HG02885 (cell line): ENCODE measurements around the gene ADAP2.
"Not testable (repeated sequence)": the region's sequence is repeated elsewhere in the genome, so short reads cannot be mapped to it uniquely, and the experiment has no call there.

Experiments
- ATAC-seq: cut with Tn5 transposase; IDR thresholded peaks from one replicate; pipeline ENCODE4 v1.9.1; 2021; ENCODE audit warnings: mild to moderate bottlenecking; ENCODE audit not compliant: unreplicated experiment, poor library complexity

The ADAP2 gene

GRCh38 chr17:30921544-30922196, at the start of gene ADAP2:
Gene ADAP2 (plus strand): TSS chr17:30921945. CDS start chr17:30922015, 70 bp downstream.
- ATAC-seq = peak; percentile 54

GRCh38 chr17:30886187-30886586, 35.6 kb upstream of the ADAP2 start:
- no peak for ATAC-seq

- ATAC-seq = no peak
Observed at GRCh38 chr17:30894236-30894635, 27.5 kb upstream of the ADAP2 start.

- ATAC-seq = no peak
Observed at GRCh38 chr17:30897311-30897710, 24.4 kb upstream of the ADAP2 start.

- peak; percentile 15 for ATAC-seq
Observed at GRCh38 chr17:30905742-30906100, 16.0 kb upstream of the ADAP2 start.

- ATAC-seq = peak; percentile 88
Observed at GRCh38 chr17:30906101-30906911, 15.4 kb upstream of the ADAP2 start, which contains the start of gene TEFM. Gene TEFM (minus strand): TSS chr17:30906238. CDS start chr17:30906198, 40 bp downstream.

GRCh38 chr17:30908717-30909420, 12.9 kb upstream of the ADAP2 start:
- ATAC-seq = no peak

GRCh38 chr17:30910151-30910550, 11.6 kb upstream of the ADAP2 start:
- not testable (repeated sequence) for ATAC-seq

GRCh38 chr17:30913955-30914354, 7.8 kb upstream of the ADAP2 start:
- no peak for ATAC-seq

GRCh38 chr17:30915833-30916611, 5.7 kb upstream of the ADAP2 start:
- no peak for ATAC-seq

GRCh38 chr17:30917050-30917449, 4.7 kb upstream of the ADAP2 start:
- no peak for ATAC-seq

GRCh38 chr17:30920282-30920681, 1.5 kb upstream of the ADAP2 start:
- ATAC-seq = no peak

- ATAC-seq = no peak
Observed at GRCh38 chr17:30920683-30921543, 832 bp upstream of the ADAP2 start.

- ATAC-seq = no peak
Observed at GRCh38 chr17:30922235-30923030, 688 bp downstream of the ADAP2 start.

GRCh38 chr17:30924341-30924740, 2.6 kb downstream of the ADAP2 start:
- no peak for ATAC-seq

- no peak for ATAC-seq
Observed at GRCh38 chr17:30926516-30926915, 4.8 kb downstream of the ADAP2 start.

- no peak for ATAC-seq
Observed at GRCh38 chr17:30927756-30928155, 6.0 kb downstream of the ADAP2 start.

- no peak for ATAC-seq
Observed at GRCh38 chr17:30928584-30928983, 6.8 kb downstream of the ADAP2 start.
